KMS-11 (cell line): ENCODE data around the gene RHOV.

Source experiments
- H2AFZ ChIP-seq: fragments of 200-600 bp; sonication (generic); 2 replicates; pipeline ENCODE4 v1.6.1; 2016; ENCODE audit warnings: antibody characterized with exemption, mixed run types, low read depth
- H3K27ac ChIP-seq: fragments of 200-600 bp; sonication (generic); 2 replicates; pipeline ENCODE4 v1.6.1; 2016; ENCODE audit warnings: mild to moderate bottlenecking, mixed run types
- H3K27me3 ChIP-seq: fragments of 200-600 bp; sonication (generic); 2 replicates; pipeline ENCODE4 v1.6.1; 2017; ENCODE audit warnings: mild to moderate bottlenecking, low read depth, mixed run types, moderate library complexity; ENCODE audit not compliant: insufficient read depth
- H3K36me3 ChIP-seq: fragments of 200-600 bp; sonication (generic); 2 replicates; pipeline ENCODE4 v1.6.1; 2017; ENCODE audit warnings: mild to moderate bottlenecking, mixed run types; ENCODE audit not compliant: insufficient read depth
- H3K4me1 ChIP-seq: fragments of 200-600 bp; sonication (generic); 2 replicates; pipeline ENCODE4 v1.6.1; 2016; ENCODE audit warnings: mild to moderate bottlenecking, low read depth, mixed run types; ENCODE audit not compliant: poor library complexity, severe bottlenecking
- H3K4me2 ChIP-seq: fragments of 200-600 bp; sonication (generic); 2 replicates; pipeline ENCODE4 v1.7.0; 2016; ENCODE audit warnings: mild to moderate bottlenecking, mixed run types
- H3K4me3 ChIP-seq: fragments of 200-600 bp; sonication (generic); IDR thresholded peaks from 2 replicates; pipeline ENCODE4 v1.6.1; 2017; ENCODE audit warnings: low read depth, low read length, mixed read lengths; ENCODE audit not compliant: insufficient read depth
- H3K79me2 ChIP-seq: fragments of 200-600 bp; sonication (generic); 2 replicates; pipeline ENCODE4 v1.6.1; 2016; ENCODE audit warnings: low read depth, mixed run types; ENCODE audit not compliant: insufficient read depth
- H3K9ac ChIP-seq: fragments of 200-600 bp; sonication (generic); 2 replicates; pipeline ENCODE4 v1.6.1; 2016; ENCODE audit warnings: mild to moderate bottlenecking, mixed run types
- H4K20me1 ChIP-seq: fragments of 200-600 bp; sonication (generic); 2 replicates; pipeline ENCODE4 v1.6.1; 2016; ENCODE audit warnings: mild to moderate bottlenecking, mixed run types; ENCODE audit not compliant: insufficient read depth
- CTCF ChIP-seq: fragments of 200-600 bp; sonication (generic); conservative IDR thresholded peaks from 2 replicates; pipeline ENCODE4 v1.6.1; 2017; ENCODE audit warnings: low read depth, mild to moderate bottlenecking, antibody characterized with exemption, low read length, moderate library complexity, mixed read lengths

RHOV gene

GRCh38 chr15:40846841-40847222 lies 27.2 kb downstream of the RHOV start:
- peak overlapping the region; percentile 18; the same call in 1 of the 2 replicates for H3K4me2 ChIP-seq
- H3K27ac ChIP-seq = no peak overlapping the region
- H3K36me3 ChIP-seq = no peaks in the 10 kb centered on the region
- no peak overlapping the region for H2AFZ ChIP-seq
- peaks cover 12% of the 10 kb centered on the region for H3K4me1 ChIP-seq
- no peaks in the 10 kb centered on the region for H4K20me1 ChIP-seq
- H3K4me3 ChIP-seq = no peak overlapping the region
- H3K27me3 ChIP-seq = peaks cover 4% of the 10 kb centered on the region
- H3K79me2 ChIP-seq = no peaks in the 10 kb centered on the region
- H3K9ac ChIP-seq = no peak overlapping the region
- no peak for TF ChIP-seq CTCF

- no peak overlapping the region for H2AFZ ChIP-seq
- no peaks in the 10 kb centered on the region for H3K79me2 ChIP-seq
- H3K4me2 ChIP-seq = no peak overlapping the region
These were observed 28.3 kb downstream of the RHOV start for GRCh38 chr15:40845511-40846284.

GRCh38 chr15:40845036-40845435 lies 29.0 kb downstream of the RHOV start:
- Histone ChIP-seq H3K36me3 (no peaks in the 10 kb centered on the region), H3K4me1 (peaks cover 12% of the 10 kb centered on the region), H3K4me2 (no peak overlapping the region), H2AFZ (no peak overlapping the region), H4K20me1 (no peaks in the 10 kb centered on the region), H3K9ac (no peak overlapping the region), H3K27ac (no peak overlapping the region), H3K27me3 (peaks cover 4% of the 10 kb centered on the region), H3K79me2 (no peaks in the 10 kb centered on the region), H3K4me3 (no peak overlapping the region)
- no peak for TF ChIP-seq CTCF

More at GRCh38 chr15:40845511-40846284, 28.3 kb downstream of the RHOV start:
- Histone ChIP-seq H3K4me3 (no peak overlapping the region), H3K27me3 (peaks cover 4% of the 10 kb centered on the region), H3K36me3 (no peaks in the 10 kb centered on the region), H3K27ac (no peak overlapping the region), H3K9ac (no peak overlapping the region), H3K4me1 (peaks cover 12% of the 10 kb centered on the region), H4K20me1 (no peaks in the 10 kb centered on the region)
- TF ChIP-seq CTCF = no peak

DNA sequence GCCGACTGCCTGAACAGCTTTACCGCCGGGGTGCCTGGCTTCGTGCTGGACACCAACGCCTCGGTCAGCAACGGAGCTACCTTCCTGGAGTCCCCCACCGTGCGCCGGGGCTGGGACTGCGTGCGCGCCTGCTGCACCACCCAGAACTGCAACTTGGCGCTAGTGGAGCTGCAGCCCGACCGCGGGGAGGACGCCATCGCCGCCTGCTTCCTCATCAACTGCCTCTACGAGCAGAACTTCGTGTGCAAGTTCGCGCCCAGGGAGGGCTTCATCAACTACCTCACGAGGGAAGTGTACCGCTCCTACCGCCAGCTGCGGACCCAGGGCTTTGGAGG lies 29.4 kb downstream of the RHOV start:
- H3K4me1 ChIP-seq = peaks cover 12% of the 10 kb centered on the region
- no peak overlapping the region for H3K4me3 ChIP-seq
- no peak overlapping the region for H3K9ac ChIP-seq
- H4K20me1 ChIP-seq = no peaks in the 10 kb centered on the region
- H3K79me2 ChIP-seq = no peaks in the 10 kb centered on the region
- no peak overlapping the region for H2AFZ ChIP-seq
- H3K36me3 ChIP-seq = no peaks in the 10 kb centered on the region
- H3K27ac ChIP-seq = no peak overlapping the region
- no peak for TF ChIP-seq CTCF
- H3K27me3 ChIP-seq = peaks cover 4% of the 10 kb centered on the region
- H3K4me2 ChIP-seq = no peak overlapping the region
